A673 (cell line): ENCODE measurements around the gene GIPC2. TPM values are rescaled to one million over a fixed set of nuclear protein-coding genes. Genes with fewer than 3 reads are reported as not detected.

Experiments
- BruUV-seq: library from RNA; stranded (reverse); fragments of 400-500 nt; replicated peaks from 2 replicates; lab custom pipeline; 2021; lab: Mats Ljungman, UMichigan
- CTCF ChIA-PET: fragments of 300-600 bp; sonication (Branson Sonifier 250); formaldehyde crosslinking; loops from one replicate; lab custom pipeline; 2022; ENCODE audit warnings: antibody characterized with exemption; lab: Charles Lee
- POLR2A ChIA-PET: fragments of 300-600 bp; sonication (Branson Sonifier 250); formaldehyde crosslinking; loops from one replicate; lab custom pipeline; 2022; ENCODE audit warnings: antibody characterized with exemption; ENCODE audit not compliant: low non-redundant PET; lab: Charles Lee
- DNase-seq: peaks from one replicate; pipeline ENCODE4 v3.0.0-alpha.2; 2015; ENCODE audit warnings: low spot score
- H3K27ac ChIP-seq: fragments of 200-600 bp; sonication (generic); 2 replicates; pipeline ENCODE4 v1.5.1; 2016; ENCODE audit warnings: mixed run types, low read depth, mild to moderate bottlenecking, mixed read lengths, antibody characterized with exemption, low read length; ENCODE audit not compliant: poor library complexity, severe bottlenecking
- H3K27me3 ChIP-seq: fragments of 200-600 bp; sonication (generic); replicated peaks from 2 replicates; pipeline ENCODE4 v1.6.1; 2017; ENCODE audit warnings: mixed run types, low read depth, mild to moderate bottlenecking, mixed read lengths, antibody characterized with exemption, low read length; ENCODE audit not compliant: insufficient read depth, poor library complexity
- H3K36me3 ChIP-seq: fragments of 200-600 bp; sonication (generic); 2 replicates; pipeline ENCODE4 v1.6.1; 2016; ENCODE audit warnings: mixed run types, mild to moderate bottlenecking, mixed read lengths, antibody characterized with exemption, low read length; ENCODE audit not compliant: insufficient read depth, poor library complexity, severe bottlenecking
- H3K4me1 ChIP-seq: fragments of 200-600 bp; sonication (generic); 2 replicates; pipeline ENCODE4 v1.6.1; 2017; ENCODE audit warnings: mixed run types, mild to moderate bottlenecking, mixed read lengths, antibody characterized with exemption, low read length; ENCODE audit not compliant: insufficient read depth, poor library complexity, severe bottlenecking
- H3K4me3 ChIP-seq: fragments of 200-600 bp; sonication (generic); 2 replicates; pipeline ENCODE4 v1.5.1; 2016; ENCODE audit warnings: low read depth, mixed run types, mild to moderate bottlenecking, mixed read lengths, low read length; ENCODE audit not compliant: poor library complexity, severe bottlenecking
- H3K9me3 ChIP-seq: fragments of 200-600 bp; sonication (generic); 2 replicates; pipeline ENCODE4 v1.6.1; 2016; ENCODE audit warnings: mixed run types, low read depth, mild to moderate bottlenecking, mixed read lengths, antibody characterized with exemption, low read length; ENCODE audit not compliant: poor library complexity, severe bottlenecking
- EZH2 ChIP-seq: fragments of 200-600 bp; sonication (generic); IDR thresholded peaks from 2 replicates; pipeline ENCODE4 v1.6.1; 2017; ENCODE audit warnings: borderline replicate concordance, low read depth, mild to moderate bottlenecking, mixed read lengths, antibody characterized with exemption, low read length; ENCODE audit not compliant: poor library complexity, severe bottlenecking
- intact Hi-C: fragments of 100-400 bp; cut with micrococcal nuclease; formaldehyde crosslinking; loops from one replicate; pipeline ENCODE4 v1.10.0; 2022; ENCODE audit not compliant: unreplicated experiment
- total RNA-seq: library from RNA; stranded (reverse); gene quantifications from 2 replicates; pipeline ENCODE4 v1.2.3, GENCODE V29; 2021
- TF ChIP-seq, protein P1 (sequence below): fragments of 300-800, 200-600 bp; sonication (generic); conservative IDR thresholded peaks from 2 replicates; pipeline ENCODE4 v1.5.1; 2017; ENCODE audit warnings: low read depth, mild to moderate bottlenecking, antibody characterized with exemption, low read length, moderate library complexity, mixed read lengths

The GIPC2 gene
- total RNA-seq, 1 experiment from 2014 or later = not detected

- Histone ChIP-seq H3K27me3 (no peaks in the 10 kb centered on the region), H3K4me3 (no peak overlapping the region), H3K27ac (no peak overlapping the region), H3K36me3 (no peaks in the 10 kb centered on the region), H3K9me3 (no peaks in the 10 kb centered on the region), H3K4me1 (no peaks in the 10 kb centered on the region)
- TF ChIP-seq, protein P1, sequence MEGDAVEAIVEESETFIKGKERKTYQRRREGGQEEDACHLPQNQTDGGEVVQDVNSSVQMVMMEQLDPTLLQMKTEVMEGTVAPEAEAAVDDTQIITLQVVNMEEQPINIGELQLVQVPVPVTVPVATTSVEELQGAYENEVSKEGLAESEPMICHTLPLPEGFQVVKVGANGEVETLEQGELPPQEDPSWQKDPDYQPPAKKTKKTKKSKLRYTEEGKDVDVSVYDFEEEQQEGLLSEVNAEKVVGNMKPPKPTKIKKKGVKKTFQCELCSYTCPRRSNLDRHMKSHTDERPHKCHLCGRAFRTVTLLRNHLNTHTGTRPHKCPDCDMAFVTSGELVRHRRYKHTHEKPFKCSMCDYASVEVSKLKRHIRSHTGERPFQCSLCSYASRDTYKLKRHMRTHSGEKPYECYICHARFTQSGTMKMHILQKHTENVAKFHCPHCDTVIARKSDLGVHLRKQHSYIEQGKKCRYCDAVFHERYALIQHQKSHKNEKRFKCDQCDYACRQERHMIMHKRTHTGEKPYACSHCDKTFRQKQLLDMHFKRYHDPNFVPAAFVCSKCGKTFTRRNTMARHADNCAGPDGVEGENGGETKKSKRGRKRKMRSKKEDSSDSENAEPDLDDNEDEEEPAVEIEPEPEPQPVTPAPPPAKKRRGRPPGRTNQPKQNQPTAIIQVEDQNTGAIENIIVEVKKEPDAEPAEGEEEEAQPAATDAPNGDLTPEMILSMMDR = no peak
- TF ChIP-seq EZH2 = no peak
- DNase-seq = no peak
- ChIA-PET CTCF (no interaction called here), POLR2A (no interaction called here)
- intact Hi-C loops = no loop called here
- BruUV-seq = no TSS peak
These were observed 75.9 kb downstream of the GIPC2 start for GRCh38 chr1:78121710-78122109.

DNA sequence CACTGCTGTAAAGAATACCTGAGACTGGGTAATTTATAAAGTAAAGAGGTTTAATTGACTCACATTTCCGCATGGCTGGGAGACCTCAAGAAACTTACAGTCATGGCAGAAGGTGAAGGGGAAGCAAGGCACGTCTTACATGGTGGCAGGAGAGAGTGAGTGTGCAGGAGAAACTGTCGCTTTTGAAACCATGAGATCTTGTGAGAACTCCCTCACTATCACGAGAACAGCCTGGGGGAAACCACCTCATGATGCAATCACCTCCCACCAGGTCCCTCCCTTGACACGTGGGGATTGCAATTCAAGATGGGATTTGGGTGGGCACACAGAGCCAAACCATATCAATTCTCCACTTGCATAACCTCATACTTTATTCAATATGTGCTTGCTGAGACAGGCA, 76.6 kb downstream of the GIPC2 start:
- BruUV-seq = no TSS peak
- ChIA-PET POLR2A (no interaction called here), CTCF (no interaction called here)
- Histone ChIP-seq H3K9me3 (no peaks in the 10 kb centered on the region), H3K36me3 (no peaks in the 10 kb centered on the region), H3K4me3 (no peak overlapping the region), H3K4me1 (no peaks in the 10 kb centered on the region), H3K27ac (no peak overlapping the region), H3K27me3 (no peaks in the 10 kb centered on the region)
- no peak for TF ChIP-seq EZH2
- TF ChIP-seq, protein P1 = no peak
- intact Hi-C loops = no loop called here
- DNase-seq = no peak

GRCh38 chr1:78126506-78126905, 80.7 kb downstream of the GIPC2 start:
- Histone ChIP-seq H3K4me3 (no peak overlapping the region), H3K4me1 (no peaks in the 10 kb centered on the region), H3K9me3 (no peaks in the 10 kb centered on the region), H3K36me3 (no peaks in the 10 kb centered on the region), H3K27me3 (no peaks in the 10 kb centered on the region), H3K27ac (no peak overlapping the region)
- intact Hi-C loops = no loop called here
- POLR2A ChIA-PET = no interaction called here
- TF ChIP-seq, protein P1 = no peak
- TF ChIP-seq EZH2 = no peak
- no TSS peak for BruUV-seq
- CTCF ChIA-PET = no interaction called here
- DNase-seq = no peak
